Choroid plexus epithelial cell (primary cell): ENCODE results near the gene EXOG.

Source experiments
- DNase-seq: peaks from one replicate; pipeline ENCODE4 v3.0.0-alpha.2; 2010; ENCODE audit warnings: low read depth
- H3K4me3 ChIP-seq: 2 replicates; pipeline ENCODE4 v1.5.1; 2011; ENCODE audit warnings: low read depth, mild to moderate bottlenecking, control low read depth, low read length, moderate library complexity
- TF ChIP-seq, protein P1 (sequence below): conservative IDR thresholded peaks from 2 replicates; pipeline ENCODE4 v1.5.1; 2011; ENCODE audit warnings: low read depth, mild to moderate bottlenecking, control low read depth, inconsistent platforms, low read length, moderate library complexity

The EXOG gene

DNA sequence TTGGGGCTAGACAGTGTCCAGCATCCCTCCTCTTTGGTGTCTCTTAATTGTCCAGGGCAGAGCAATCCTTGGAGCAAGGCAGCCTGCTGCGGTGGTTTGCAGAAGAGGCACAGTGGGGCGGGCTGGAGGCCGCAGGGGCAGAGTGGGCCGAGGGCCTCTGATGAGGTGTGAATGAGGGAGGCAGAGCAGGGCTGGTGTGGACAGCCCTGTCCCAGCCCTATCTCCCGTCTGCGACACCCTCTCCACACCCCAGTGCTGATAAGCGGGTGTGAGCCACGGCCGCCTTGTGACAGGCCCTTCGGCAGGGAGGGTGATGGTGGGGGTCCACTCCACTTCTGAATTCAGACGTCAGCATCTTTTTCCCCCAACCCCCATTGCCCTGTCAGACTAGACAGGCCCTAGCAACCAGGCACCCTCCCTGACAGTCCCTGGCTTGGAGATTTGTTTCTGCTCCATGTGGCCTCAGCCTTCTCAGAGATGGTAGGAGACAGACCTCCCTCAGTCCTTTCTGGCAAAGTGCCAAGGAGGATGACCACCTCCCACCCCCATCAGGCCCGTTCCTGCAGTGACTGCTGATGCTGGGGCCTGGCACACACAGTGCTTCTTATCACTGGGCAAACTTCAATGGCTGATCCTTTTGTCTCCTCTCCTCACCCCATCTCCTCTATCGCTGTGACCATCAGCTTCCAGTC, 37.3 kb downstream of the EXOG start:
- TF ChIP-seq, protein P1, sequence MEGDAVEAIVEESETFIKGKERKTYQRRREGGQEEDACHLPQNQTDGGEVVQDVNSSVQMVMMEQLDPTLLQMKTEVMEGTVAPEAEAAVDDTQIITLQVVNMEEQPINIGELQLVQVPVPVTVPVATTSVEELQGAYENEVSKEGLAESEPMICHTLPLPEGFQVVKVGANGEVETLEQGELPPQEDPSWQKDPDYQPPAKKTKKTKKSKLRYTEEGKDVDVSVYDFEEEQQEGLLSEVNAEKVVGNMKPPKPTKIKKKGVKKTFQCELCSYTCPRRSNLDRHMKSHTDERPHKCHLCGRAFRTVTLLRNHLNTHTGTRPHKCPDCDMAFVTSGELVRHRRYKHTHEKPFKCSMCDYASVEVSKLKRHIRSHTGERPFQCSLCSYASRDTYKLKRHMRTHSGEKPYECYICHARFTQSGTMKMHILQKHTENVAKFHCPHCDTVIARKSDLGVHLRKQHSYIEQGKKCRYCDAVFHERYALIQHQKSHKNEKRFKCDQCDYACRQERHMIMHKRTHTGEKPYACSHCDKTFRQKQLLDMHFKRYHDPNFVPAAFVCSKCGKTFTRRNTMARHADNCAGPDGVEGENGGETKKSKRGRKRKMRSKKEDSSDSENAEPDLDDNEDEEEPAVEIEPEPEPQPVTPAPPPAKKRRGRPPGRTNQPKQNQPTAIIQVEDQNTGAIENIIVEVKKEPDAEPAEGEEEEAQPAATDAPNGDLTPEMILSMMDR: no peak
- no peak overlapping the region for H3K4me3 ChIP-seq
- no peak for DNase-seq

DNA sequence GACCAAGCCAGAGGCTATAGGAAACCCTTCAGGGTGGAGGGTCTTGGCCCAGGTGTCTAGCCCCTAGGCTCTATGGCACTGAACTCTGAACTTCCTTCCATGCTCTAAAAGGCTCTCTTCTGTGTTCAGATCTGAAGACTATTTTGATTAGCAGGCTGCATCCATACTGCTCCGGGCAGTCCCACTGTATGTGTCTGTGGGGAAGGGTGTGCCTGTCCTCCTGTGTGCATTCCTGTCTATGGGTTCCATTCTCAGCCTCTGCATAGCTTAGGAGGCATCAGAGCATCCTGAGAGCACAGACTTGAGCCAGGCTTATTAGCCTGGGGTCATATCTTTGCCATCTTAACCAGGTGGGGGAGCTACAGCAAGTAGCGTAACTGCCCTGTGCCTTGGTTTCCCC, 38.0 kb downstream of the EXOG start:
- TF ChIP-seq, protein P1: no peak
- no peak overlapping the region for H3K4me3 ChIP-seq

DNA sequence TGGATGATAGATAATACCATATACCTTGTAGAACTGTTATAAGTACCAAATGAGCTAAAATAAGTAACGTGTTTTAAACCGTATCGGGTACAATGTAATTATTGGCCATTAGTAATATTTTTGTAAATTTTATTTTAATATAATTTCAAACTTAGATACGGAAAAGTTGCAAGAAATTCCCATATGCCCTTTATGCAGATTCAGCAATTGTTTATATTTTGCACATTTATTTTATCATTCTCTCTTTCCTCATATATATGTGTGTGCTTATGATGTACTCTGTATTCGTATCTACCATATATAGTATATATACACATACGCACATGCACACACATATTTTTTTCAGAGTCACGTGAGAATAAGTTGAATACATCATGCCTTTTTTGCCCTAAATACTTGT, 38.5 kb downstream of the EXOG start:
- no peak for DNase-seq
- H3K4me3 ChIP-seq: no peak overlapping the region
- TF ChIP-seq, protein P1: no peak

More for the DNA sequence above, 38.0 kb downstream of the EXOG start:
- no peak for DNase-seq

DNA sequence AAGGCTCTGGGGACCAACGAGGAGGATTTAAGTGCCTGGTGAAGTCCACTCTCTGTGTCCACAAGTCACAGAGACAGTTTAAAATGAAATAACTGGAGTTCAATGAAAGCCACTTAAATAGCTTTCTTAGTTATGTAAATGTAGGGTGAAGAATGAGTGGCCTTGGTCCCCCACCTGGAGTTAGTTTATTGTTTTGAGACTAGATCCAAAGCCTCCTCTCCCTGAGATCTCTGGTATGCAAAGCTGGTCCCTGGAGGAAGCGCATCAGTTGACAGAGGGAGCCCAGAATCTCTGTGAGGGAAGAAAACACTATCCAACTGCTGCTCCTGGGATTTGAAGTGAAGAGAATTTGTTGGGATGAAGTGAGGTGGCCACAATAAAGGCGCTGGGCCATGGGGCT, 40.5 kb downstream of the EXOG start:
- DNase-seq: no peak
- TF ChIP-seq, protein P1: no peak
- no peak overlapping the region for H3K4me3 ChIP-seq

DNA sequence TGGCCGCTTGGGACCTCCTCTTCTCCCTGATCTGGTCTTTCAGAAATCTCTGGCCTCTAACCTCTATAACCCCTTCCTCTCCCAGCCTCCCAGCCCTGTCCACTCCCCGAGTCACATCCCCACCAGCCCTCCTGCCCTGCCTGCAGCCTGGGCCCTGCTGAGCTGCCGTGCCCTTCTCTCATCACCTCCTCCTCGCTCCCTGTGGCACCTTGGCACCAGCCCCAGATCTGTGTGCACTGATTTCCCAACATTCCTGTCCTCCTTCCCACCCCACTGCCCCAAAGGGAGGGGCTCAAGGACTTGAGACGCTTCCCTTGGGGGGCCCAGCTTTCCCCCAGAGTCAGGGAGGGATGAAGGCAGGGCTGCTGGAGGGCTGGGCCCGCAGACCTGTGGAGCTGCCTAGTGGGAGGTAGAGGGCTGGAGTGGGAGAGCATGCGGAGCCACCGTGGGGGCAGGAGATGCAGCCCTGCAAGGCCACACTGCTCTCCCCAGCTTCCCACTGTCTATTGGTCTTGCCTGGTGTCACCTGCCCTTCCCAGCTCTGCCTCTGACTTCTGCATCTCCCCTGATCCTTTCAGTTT, 42.7 kb downstream of the EXOG start:
- H3K4me3 ChIP-seq: no peak overlapping the region
- DNase-seq: no peak
- TF ChIP-seq, protein P1: no peak

DNA sequence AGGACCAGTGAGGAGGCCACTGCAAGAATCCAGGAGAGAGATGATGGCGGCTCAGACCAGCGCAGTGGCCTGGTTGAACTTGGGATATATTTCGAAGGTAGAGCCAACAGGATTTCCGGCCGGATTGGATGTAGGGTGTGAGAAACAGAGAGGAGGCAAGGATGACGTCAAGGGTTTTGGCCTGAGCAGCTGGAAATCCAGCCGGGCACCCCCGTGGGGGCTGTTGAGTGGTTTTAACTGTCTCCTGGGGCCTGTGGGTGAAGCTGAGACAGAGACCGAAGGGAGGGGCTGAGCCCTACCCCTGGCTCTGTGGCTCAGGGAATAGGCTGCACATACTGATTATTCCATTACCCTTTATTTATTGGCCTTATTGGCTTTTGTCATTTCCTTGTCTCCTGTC, 45.7 kb downstream of the EXOG start:
- TF ChIP-seq, protein P1: no peak
- no peak overlapping the region for H3K4me3 ChIP-seq
- DNase-seq: no peak
